ENCODE results near the gene TTF2. TPM values are rescaled to one million over a fixed set of nuclear protein-coding genes. Genes with fewer than 3 reads are reported as not detected.
A peak's percentile ranks its signal among the peaks of the same experiment; 100 is the strongest.

The TTF2 gene
- total RNA-seq (2021) (89.1 and 91.4 TPM in 2 replicates), Bru-seq, nascent RNA (percentile 90 among the genes with signal in this experiment), BruChase-seq, experiment 1, labeled RNA remaining after a 2-hour chase (percentile 90 among the genes with signal in this experiment), BruChase-seq, experiment 2, labeled RNA remaining after a 6-hour chase (percentile 90 among the genes with signal in this experiment)
- long read RNA-seq, full-length matches to known transcripts = 32 of 80 reads
- long read RNA-seq, partial matches to known transcripts = 18 of 80 reads
- long read RNA-seq, other reads (novel, unspliced or antisense) = 30 of 80 reads

GRCh38 chr1:117059678-117060440, at the start of gene TTF2:
Gene TTF2 (plus strand): TSS chr1:117060326. CDS start chr1:117060347, 21 bp downstream.
- Histone ChIP-seq H3K36me3 (ENCODE audit: insufficient read depth, low read length, poor library complexity, severe bottlenecking) (peaks cover 14% of the 10 kb centered on the region), H3K9me3 (ENCODE audit: low read depth, low read length, poor library complexity, severe bottlenecking) (no peaks in the 10 kb centered on the region), H3K4me1 (ENCODE audit: insufficient read depth, low read length, poor library complexity, severe bottlenecking) (peaks cover 23% of the 10 kb centered on the region), H3K4me3 (ENCODE audit: low read depth, low read length, poor library complexity, severe bottlenecking) (peak within 1 kb of the TSS; percentile 84), H3K27ac (ENCODE audit: low read depth, low read length, poor library complexity, severe bottlenecking) (peak within 1 kb of the TSS; percentile 92), H3K27me3 (replicated peaks; ENCODE audit: insufficient read depth, low read depth, low read length, poor library complexity) (no peaks in the 10 kb centered on the region)
- intact Hi-C loops (cut with micrococcal nuclease; ENCODE audit: unreplicated experiment) = loop anchor here (5.0 kb wide), 1 partner anchor 338 kb away; no protein-coding TSS in a partner anchor
- TF ChIP-seq, protein P1, sequence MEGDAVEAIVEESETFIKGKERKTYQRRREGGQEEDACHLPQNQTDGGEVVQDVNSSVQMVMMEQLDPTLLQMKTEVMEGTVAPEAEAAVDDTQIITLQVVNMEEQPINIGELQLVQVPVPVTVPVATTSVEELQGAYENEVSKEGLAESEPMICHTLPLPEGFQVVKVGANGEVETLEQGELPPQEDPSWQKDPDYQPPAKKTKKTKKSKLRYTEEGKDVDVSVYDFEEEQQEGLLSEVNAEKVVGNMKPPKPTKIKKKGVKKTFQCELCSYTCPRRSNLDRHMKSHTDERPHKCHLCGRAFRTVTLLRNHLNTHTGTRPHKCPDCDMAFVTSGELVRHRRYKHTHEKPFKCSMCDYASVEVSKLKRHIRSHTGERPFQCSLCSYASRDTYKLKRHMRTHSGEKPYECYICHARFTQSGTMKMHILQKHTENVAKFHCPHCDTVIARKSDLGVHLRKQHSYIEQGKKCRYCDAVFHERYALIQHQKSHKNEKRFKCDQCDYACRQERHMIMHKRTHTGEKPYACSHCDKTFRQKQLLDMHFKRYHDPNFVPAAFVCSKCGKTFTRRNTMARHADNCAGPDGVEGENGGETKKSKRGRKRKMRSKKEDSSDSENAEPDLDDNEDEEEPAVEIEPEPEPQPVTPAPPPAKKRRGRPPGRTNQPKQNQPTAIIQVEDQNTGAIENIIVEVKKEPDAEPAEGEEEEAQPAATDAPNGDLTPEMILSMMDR (conservative IDR thresholded peaks at IDR 0.05; ENCODE audit: low read depth, low read length) = no peak
- no peak for TF ChIP-seq EZH2 (IDR thresholded peaks at IDR 0.05; ENCODE audit: borderline replicate concordance, low read depth, low read length, poor library complexity, severe bottlenecking)
- no TSS peak for BruUV-seq (replicated peaks)
- POLR2A ChIA-PET (ENCODE audit: low non-redundant PET) = interaction anchor here (0.7 kb wide), 2 partner anchors 10 to 371 kb away, joined by 3 read pairs; no protein-coding TSS in a partner anchor
- DNase-seq (ENCODE audit: low spot score) = peak; percentile 100
- CTCF ChIA-PET = interaction anchor here (0.6 to 1.3 kb wide), 6 partner anchors 34 to 364 kb away, joined by 3 to 9 read pairs (median 4); no protein-coding TSS in a partner anchor

GRCh38 chr1:117011334-117011733, 48.8 kb upstream of the TTF2 start:
- ChIA-PET CTCF (interaction anchor here (0.6 kb wide), 1 partner anchor 287 kb away, joined by 3 read pairs; no protein-coding TSS in a partner anchor), POLR2A (ENCODE audit: low non-redundant PET) (no interaction called here)
- BruUV-seq (replicated peaks) = no TSS peak
- no peaks in the 10 kb centered on the region for H3K27me3 ChIP-seq (replicated peaks; ENCODE audit: insufficient read depth, low read depth, low read length, poor library complexity)
- no peak overlapping the region for H3K4me3 ChIP-seq (ENCODE audit: low read depth, low read length, poor library complexity, severe bottlenecking)
- no peak overlapping the region for H3K27ac ChIP-seq (ENCODE audit: low read depth, low read length, poor library complexity, severe bottlenecking)
- intact Hi-C loops (cut with micrococcal nuclease; ENCODE audit: unreplicated experiment) = no loop called here
- DNase-seq (ENCODE audit: low spot score) = no peak
- TF ChIP-seq, protein P1 (conservative IDR thresholded peaks at IDR 0.05; ENCODE audit: low read depth, low read length) = no peak
- no peak for TF ChIP-seq EZH2 (IDR thresholded peaks at IDR 0.05; ENCODE audit: borderline replicate concordance, low read depth, low read length, poor library complexity, severe bottlenecking)
- no peaks in the 10 kb centered on the region for H3K36me3 ChIP-seq (ENCODE audit: insufficient read depth, low read length, poor library complexity, severe bottlenecking)
- H3K9me3 ChIP-seq (ENCODE audit: low read depth, low read length, poor library complexity, severe bottlenecking) = no peaks in the 10 kb centered on the region
- no peaks in the 10 kb centered on the region for H3K4me1 ChIP-seq (ENCODE audit: insufficient read depth, low read length, poor library complexity, severe bottlenecking)

GRCh38 chr1:117013309-117013858, 46.7 kb upstream of the TTF2 start:
- H3K9me3 ChIP-seq (ENCODE audit: low read depth, low read length, poor library complexity, severe bottlenecking) = no peaks in the 10 kb centered on the region
- DNase-seq (ENCODE audit: low spot score) = no peak
- TF ChIP-seq EZH2 (IDR thresholded peaks at IDR 0.05; ENCODE audit: borderline replicate concordance, low read depth, low read length, poor library complexity, severe bottlenecking) = no peak
- TF ChIP-seq, protein P1 (conservative IDR thresholded peaks at IDR 0.05; ENCODE audit: low read depth, low read length) = no peak

More at GRCh38 chr1:117013309-117013858, 46.7 kb upstream of the TTF2 start:
- no peak overlapping the region for H3K27ac ChIP-seq (ENCODE audit: low read depth, low read length, poor library complexity, severe bottlenecking)
- no TSS peak for BruUV-seq (replicated peaks)
- H3K27me3 ChIP-seq (replicated peaks; ENCODE audit: insufficient read depth, low read depth, low read length, poor library complexity) = no peaks in the 10 kb centered on the region
- intact Hi-C loops (cut with micrococcal nuclease; ENCODE audit: unreplicated experiment) = no loop called here
- ChIA-PET CTCF (no interaction called here), POLR2A (ENCODE audit: low non-redundant PET) (no interaction called here)
- H3K36me3 ChIP-seq (ENCODE audit: insufficient read depth, low read length, poor library complexity, severe bottlenecking) = no peaks in the 10 kb centered on the region
- H3K4me3 ChIP-seq (ENCODE audit: low read depth, low read length, poor library complexity, severe bottlenecking) = no peak overlapping the region
- no peaks in the 10 kb centered on the region for H3K4me1 ChIP-seq (ENCODE audit: insufficient read depth, low read length, poor library complexity, severe bottlenecking)
